GM12874 (cell line): ENCODE results near the gene IL23A.

Experiments used
- CTCF ChIP-seq: IDR thresholded peaks from 2 replicates; pipeline ENCODE4 v1.5.1; 2011; ENCODE audit warnings: low read depth, mild to moderate bottlenecking, control low read depth, low read length, moderate library complexity; ENCODE audit not compliant: insufficient read depth

The IL23A gene, protein sequence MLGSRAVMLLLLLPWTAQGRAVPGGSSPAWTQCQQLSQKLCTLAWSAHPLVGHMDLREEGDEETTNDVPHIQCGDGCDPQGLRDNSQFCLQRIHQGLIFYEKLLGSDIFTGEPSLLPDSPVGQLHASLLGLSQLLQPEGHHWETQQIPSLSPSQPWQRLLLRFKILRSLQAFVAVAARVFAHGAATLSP

GRCh38 chr12:56338308-56339157 is at the start of gene IL23A:
IL23A (plus strand) TSS chr12:56338884; CDS start chr12:56339045, 161 bp downstream.
- no peak for TF ChIP-seq CTCF

DNA sequence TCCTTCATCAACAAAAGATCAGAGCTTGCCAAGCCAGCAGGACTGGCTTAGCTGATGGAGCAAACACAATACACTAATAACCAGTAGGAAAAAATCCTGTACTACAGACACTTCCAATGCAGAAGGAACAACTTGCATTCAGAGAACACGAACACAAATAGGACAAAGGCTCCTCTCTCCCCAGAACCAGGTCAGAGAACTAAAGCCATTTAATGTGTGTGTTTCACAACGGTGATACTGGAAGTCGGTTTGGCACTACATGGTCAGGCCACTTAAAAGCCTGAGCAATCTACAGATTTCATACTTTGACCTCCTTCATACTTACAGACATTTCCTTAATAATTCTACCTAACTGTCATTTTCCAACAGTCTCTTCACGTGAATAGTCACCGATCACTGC is 44.9 kb upstream of the IL23A start:
- no peak for TF ChIP-seq CTCF

DNA sequence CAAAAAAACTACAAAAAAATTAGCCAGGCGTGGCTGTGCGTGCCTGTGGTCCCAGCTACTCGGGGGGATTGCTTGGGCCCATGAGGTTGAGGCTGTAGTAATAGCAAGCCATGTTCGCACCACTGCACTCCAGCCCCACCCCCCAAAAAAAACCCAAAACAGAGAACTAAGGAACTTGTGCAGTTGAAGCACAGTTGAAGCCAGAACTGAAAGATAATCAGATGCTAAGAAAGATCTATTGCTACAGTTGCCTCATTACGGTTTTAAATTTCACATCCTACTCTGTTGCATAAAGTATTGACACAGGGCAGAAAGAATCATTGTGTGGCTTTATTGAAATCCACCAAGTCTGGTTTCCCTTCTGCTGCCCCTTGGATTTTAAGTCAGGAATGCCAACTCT is 42.4 kb upstream of the IL23A start:
- no peak for TF ChIP-seq CTCF

- no peak for TF ChIP-seq CTCF
Observed at GRCh38 chr12:56297400-56297799, 41.3 kb upstream of the IL23A start.

- no peak for TF ChIP-seq CTCF
Observed at GRCh38 chr12:56298828-56299227, 39.9 kb upstream of the IL23A start.

GRCh38 chr12:56299308-56299852 is 39.3 kb upstream of the IL23A start:
- no peak for TF ChIP-seq CTCF

- no peak for TF ChIP-seq CTCF
Observed at GRCh38 chr12:56299853-56300643, 38.6 kb upstream of the IL23A start, which contains the start of gene CS. CS (minus strand) TSS chr12:56300330; CDS start chr12:56300201, 129 bp downstream.
